Right cardiac atrium (tissue), 5 donors: ENCODE data around the gene VCAN. TPM values are rescaled to one million over a fixed set of nuclear protein-coding genes. Genes with fewer than 3 reads are reported as not detected.

Source experiments
- ATAC-seq, 2 donors: fragments of 200-7000 bp; cut with Tn5 transposase; one replicate each; pipeline versions ENCODE4 v1.8.0 to v1.9.1; 2020; ENCODE audit warnings: moderate library complexity in 2 of 2, mild to moderate bottlenecking in 1 of 2
- DNase-seq, 3 donors: peaks; one replicate each; pipeline ENCODE4 v3.0.0-alpha.2; 2020
- H3K27ac ChIP-seq: one replicate; pipeline ENCODE4 v1.5.1; 2013; ENCODE audit warnings: mild to moderate bottlenecking, low read length, control low read depth, moderate library complexity
- H3K27me3 ChIP-seq: one replicate; pipeline ENCODE4 v1.6.1; 2013; ENCODE audit not compliant: control insufficient read depth, insufficient read depth
- H3K4me1 ChIP-seq: one replicate; pipeline ENCODE4 v1.6.1; 2013; ENCODE audit warnings: low read length; ENCODE audit not compliant: control insufficient read depth, insufficient read depth
- H3K4me3 ChIP-seq: one replicate; pipeline ENCODE4 v1.5.1; 2013; ENCODE audit warnings: low read length, control low read depth
- H3K9me3 ChIP-seq: one replicate; pipeline ENCODE4 v1.6.1; 2013; ENCODE audit warnings: low read length; ENCODE audit not compliant: control insufficient read depth
- WGBS: extraction: QIAGEN DNeasy Blood & Tissue Kit; methylation state at CpG from one replicate; pipeline ENCODE4 v1.1.7; 2013; 5-methylcytosine and 5-hydroxymethylcytosine counted together
- intact Hi-C, 4 donors: fragments of 100-400 bp; cut with DNase I; formaldehyde crosslinking; loops; one replicate each; pipeline versions ENCODE4 v1.11.0 to v1.14.0; 2022 to 2023
- polyA plus RNA-seq: library from polyadenylated mRNA; stranded (reverse); fragments of 200-250 nt; gene quantifications from one replicate; pipeline ENCODE4 v1.2.3, GENCODE V29; 2013
- total RNA-seq, 4 donors: library from RNA; stranded (reverse); fragmentation: NEBNext Ultra II Directional; extraction: Animal tissue kit (Norgen Biotek cat#: 25700); gene quantifications; one replicate each; pipeline ENCODE4 v1.2.1, GENCODE V29; 2021
- donor health status: healthy with polysubstance abuse.
- donor health status: DM: no; HTN: yes; CAD: no.
- donor health status: DM: no; HTN: no; CAD: no.
- donor health status: DM: no; HTN: yes; CAD: no; lungs with severe emphysema.
- donor health status: DM: yes; HTN: yes; CAD: no.

The VCAN gene
- total and polyA plus RNA-seq, 5 donors, result 22.1 to 190 (median 92.0) TPM

DNA sequence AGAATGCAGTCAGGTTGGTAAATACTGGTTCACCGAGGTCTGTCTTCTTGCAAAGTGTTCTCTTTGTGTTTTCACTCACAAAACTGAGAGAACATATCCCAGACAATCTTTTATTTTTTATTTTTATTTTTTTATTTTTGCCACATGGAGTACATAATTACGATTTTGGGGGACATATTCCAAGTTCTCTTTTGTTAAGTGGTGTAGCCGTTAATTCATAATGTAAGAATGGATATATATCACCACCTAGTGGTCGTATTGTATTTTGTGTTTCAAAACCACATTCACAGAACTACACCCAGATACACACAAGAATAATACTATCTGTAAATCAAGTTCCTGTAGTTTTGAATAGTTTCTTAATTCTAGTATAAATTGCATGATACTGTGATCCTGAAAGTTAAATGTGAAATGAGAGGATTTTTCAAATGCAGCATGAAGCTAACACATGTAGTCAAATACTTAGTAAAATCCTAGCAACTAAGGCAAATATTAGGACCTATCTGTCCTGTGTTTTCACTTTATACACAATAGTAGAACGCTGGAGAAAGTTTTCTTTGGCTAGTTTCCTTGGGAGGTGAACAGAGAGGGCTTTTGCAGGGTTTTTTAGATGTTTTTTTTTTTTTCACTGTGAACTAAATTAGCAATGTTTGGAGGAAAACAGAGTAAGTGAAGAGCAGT is 92.7 kb downstream of the VCAN start:
- peak; percentile 56 to 70 for ATAC-seq
- H3K4me1 ChIP-seq, result peaks cover 2% of the 10 kb centered on the region
- H3K27ac ChIP-seq, result no peak overlapping the region
- intact Hi-C loops, result loop anchor here (2.0 to 10.0 kb wide), 5 partner anchors 919 to 1212 kb away; no protein-coding TSS in a partner anchor
- no peaks in the 10 kb centered on the region for H3K27me3 ChIP-seq
- no peak overlapping the region for H3K4me3 ChIP-seq
- no peaks in the 10 kb centered on the region for H3K9me3 ChIP-seq
- no peak for DNase-seq
- WGBS, result 20% methylated on average over 5 of the region's 5 CpGs

GRCh38 chr5:83567741-83568140 is 96.2 kb downstream of the VCAN start:
- intact Hi-C loops, result loop anchor here in 2 of 4 donors (10.0 kb wide), 2 partner anchors 923 to 1213 kb away; no protein-coding TSS in a partner anchor
- ATAC-seq, result no peak
- DNase-seq, result no peak
- Histone ChIP-seq H3K27ac (no peak overlapping the region), H3K9me3 (no peaks in the 10 kb centered on the region), H3K4me1 (no peaks in the 10 kb centered on the region), H3K27me3 (no peaks in the 10 kb centered on the region), H3K4me3 (no peak overlapping the region)
- 53% methylated on average over 2 of the region's 2 CpGs for WGBS

GRCh38 chr5:83568186-83568585 is 96.6 kb downstream of the VCAN start:
- intact Hi-C loops, result loop anchor here in 2 of 4 donors (10.0 kb wide), 2 partner anchors 923 to 1213 kb away; no protein-coding TSS in a partner anchor
- DNase-seq (no peak), ATAC-seq (peak; percentile 54 to 69)
- no peaks in the 10 kb centered on the region for H3K9me3 ChIP-seq
- H3K4me3 ChIP-seq, result no peak overlapping the region
- no peak overlapping the region for H3K27ac ChIP-seq
- WGBS, result 58% methylated on average over 2 of the region's 2 CpGs
- H3K27me3 ChIP-seq, result no peaks in the 10 kb centered on the region
- H3K4me1 ChIP-seq, result no peaks in the 10 kb centered on the region

DNA sequence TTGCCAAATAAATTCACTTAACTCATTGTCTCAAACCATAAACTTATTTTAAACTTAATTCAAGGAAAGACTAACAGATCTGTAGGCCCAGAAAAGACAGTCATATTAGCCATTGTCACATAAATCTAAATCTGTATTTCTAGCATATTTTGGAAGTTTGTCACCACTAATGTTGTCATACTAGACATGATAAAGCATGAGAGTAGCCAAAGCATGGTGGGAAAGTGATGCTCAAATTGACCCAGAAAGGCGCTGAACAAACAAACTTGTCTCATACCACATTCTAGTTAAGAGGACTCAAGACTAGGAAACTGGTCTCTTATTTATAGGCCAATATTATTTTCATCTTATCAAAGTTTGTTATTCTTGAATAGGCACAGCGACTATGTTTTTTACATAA is 99.4 kb downstream of the VCAN start:
- WGBS, result 71% methylated on average over 2 of the region's 2 CpGs
- Histone ChIP-seq H3K9me3 (no peaks in the 10 kb centered on the region), H3K27me3 (no peaks in the 10 kb centered on the region), H3K4me3 (no peak overlapping the region), H3K27ac (no peak overlapping the region), H3K4me1 (no peaks in the 10 kb centered on the region)
- ATAC-seq, result no peak
- intact Hi-C loops, result no loop called here
- no peak for DNase-seq

DNA sequence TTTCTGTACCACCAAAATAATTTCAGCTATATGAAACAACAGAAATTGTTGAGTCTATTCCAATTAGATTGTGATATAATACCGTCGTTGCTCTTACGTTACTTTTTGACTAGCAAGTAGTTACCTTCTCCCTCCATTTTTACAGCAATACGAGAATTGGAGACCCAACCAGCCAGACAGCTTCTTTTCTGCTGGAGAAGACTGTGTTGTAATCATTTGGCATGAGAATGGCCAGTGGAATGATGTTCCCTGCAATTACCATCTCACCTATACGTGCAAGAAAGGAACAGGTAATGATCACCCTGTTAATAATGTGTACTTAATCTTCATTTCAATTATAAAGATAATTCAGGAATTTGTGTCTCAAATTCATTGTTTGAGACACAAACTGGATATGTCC is 100.7 kb downstream of the VCAN start:
- Histone ChIP-seq H3K27ac (no peak overlapping the region), H3K4me3 (no peak overlapping the region), H3K27me3 (no peaks in the 10 kb centered on the region), H3K4me1 (no peaks in the 10 kb centered on the region), H3K9me3 (no peaks in the 10 kb centered on the region)
- no peak for DNase-seq
- no peak for ATAC-seq
- intact Hi-C loops, result no loop called here
- 78% methylated on average over 5 of the region's 5 CpGs for WGBS

DNA sequence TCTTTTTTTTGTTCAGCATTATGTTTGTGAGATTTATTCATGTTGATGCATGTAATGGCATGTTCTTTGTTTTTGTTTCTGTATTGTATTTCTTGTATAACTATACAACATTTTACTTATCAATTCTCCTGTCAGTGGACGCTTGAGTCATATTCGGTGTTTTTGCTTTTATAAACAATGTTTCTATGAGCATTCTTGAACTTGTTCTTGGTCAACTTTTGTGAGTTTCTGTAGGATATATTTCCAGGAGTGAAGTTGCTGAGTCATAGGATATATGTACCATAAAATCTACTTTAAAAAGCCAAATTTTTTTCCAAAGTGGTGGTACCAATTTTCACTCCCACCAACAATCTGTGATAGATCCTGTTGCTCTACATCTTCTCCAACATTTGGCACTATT is 104.8 kb downstream of the VCAN start:
- whole genome bisulfite sequencing, result 85% methylated on average over 2 of the region's 2 CpGs
- no peak for ATAC-seq

DNA sequence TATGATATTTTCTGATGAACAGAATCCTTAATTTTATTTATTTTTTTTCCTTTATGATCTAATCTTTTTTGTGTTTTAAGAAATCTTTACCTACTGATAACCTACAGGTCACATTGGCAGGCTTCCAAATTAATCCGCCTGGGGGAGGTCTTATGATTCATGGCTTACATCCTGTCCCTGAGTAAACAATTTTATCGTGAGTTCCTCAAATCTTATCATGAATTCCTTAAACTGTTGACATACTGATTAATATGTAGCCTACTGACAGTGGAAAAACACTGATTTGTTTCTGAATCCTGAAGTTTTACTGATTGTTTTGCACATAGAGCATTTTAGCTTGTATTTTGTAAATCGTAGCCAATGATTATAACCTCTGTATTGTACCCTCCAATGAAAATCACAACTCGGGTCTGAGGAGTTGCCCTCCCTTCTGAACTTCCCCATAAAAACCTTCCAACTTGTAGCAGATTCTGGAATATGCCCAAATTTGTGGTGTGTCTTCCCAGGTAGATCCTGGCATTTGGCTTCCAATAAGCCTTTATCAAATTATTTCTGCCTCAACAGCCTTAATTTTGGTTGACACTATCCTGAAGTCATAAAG is 105.6 kb downstream of the VCAN start:
- intact Hi-C loops, result no loop called here
- H3K27me3 ChIP-seq, result no peaks in the 10 kb centered on the region
- WGBS, result 29% methylated on average over 4 of the region's 4 CpGs
- no peaks in the 10 kb centered on the region for H3K9me3 ChIP-seq
- no peak overlapping the region for H3K4me3 ChIP-seq
- ATAC-seq (peak; percentile 80 to 92), DNase-seq (peak in 2 of 3 donors; percentile 20 to 65)
- H3K4me1 ChIP-seq, result no peaks in the 10 kb centered on the region
- no peak overlapping the region for H3K27ac ChIP-seq

More for the DNA sequence above, 104.8 kb downstream of the VCAN start:
- Histone ChIP-seq H3K9me3 (no peaks in the 10 kb centered on the region), H3K27me3 (no peaks in the 10 kb centered on the region), H3K4me1 (no peaks in the 10 kb centered on the region), H3K4me3 (no peak overlapping the region), H3K27ac (no peak overlapping the region)
- intact Hi-C loops, result no loop called here
- no peak for DNase-seq

- Histone ChIP-seq H3K4me1 (no peaks in the 10 kb centered on the region), H3K27ac (no peak overlapping the region), H3K4me3 (no peak overlapping the region), H3K27me3 (no peaks in the 10 kb centered on the region), H3K9me3 (no peaks in the 10 kb centered on the region)
- intact Hi-C loops, result no loop called here
- no peak for DNase-seq
- ATAC-seq, result no peak
Measured at GRCh38 chr5:83583859-83584258, 112.3 kb downstream of the VCAN start.

DNA sequence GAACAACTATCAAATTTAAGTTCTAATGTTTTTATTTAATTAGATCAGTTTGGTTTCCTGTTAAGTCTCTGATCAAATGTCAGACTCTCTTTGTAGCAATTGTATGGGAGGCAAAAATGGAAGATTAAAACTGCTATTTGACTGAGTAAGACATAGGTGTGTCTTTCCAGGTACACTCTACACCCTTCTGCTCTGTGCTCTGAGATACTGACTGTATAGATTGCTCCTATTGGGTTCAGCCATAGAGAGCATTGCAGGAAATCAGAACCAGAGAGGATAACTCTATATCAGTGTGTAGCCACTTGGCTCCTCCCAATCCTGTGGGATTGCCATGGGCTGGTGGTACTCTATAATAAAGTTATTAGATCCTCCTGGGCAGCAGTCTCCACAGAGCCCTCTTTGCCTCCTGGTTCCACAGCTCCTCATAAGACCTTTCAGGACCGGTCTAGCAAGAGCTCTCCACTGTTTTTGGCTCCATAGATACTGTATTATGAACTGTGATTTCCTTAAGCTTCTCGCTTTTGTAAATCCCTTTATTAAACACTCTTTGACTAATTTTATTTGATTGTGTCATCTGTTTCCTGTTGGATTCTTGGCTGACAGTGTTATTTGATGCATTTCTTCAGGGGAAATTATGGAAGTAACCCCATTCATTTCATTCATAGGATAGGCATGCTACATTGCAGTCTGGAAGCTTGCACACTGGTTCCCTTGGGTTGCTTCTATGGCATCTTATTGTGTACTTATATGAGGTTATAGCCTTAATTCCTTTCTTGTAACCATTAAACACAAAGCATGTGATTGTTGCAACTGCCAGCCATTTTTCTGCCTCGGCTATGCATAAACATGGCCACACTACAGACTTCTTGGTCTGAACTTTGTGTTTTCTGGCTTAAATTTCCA is 115.6 kb downstream of the VCAN start:
- no peaks in the 10 kb centered on the region for H3K9me3 ChIP-seq
- H3K4me3 ChIP-seq, result no peak overlapping the region
- DNase-seq (no peak), ATAC-seq (peak; percentile 27 to 53)
- no peak overlapping the region for H3K27ac ChIP-seq
- 53% methylated on average over 3 of the region's 3 CpGs for WGBS
- intact Hi-C loops, result no loop called here
- no peaks in the 10 kb centered on the region for H3K27me3 ChIP-seq
- no peaks in the 10 kb centered on the region for H3K4me1 ChIP-seq

- Histone ChIP-seq H3K4me3 (no peak overlapping the region), H3K27me3 (no peaks in the 10 kb centered on the region), H3K27ac (no peak overlapping the region), H3K4me1 (no peaks in the 10 kb centered on the region), H3K9me3 (no peaks in the 10 kb centered on the region)
- ATAC-seq, result no peak
- intact Hi-C loops, result no loop called here
- no peak for DNase-seq
- 84% methylated on average over 1 of the region's 1 CpG for WGBS
Measured at GRCh38 chr5:83589786-83590185, 118.2 kb downstream of the VCAN start.

GRCh38 chr5:83590966-83591365 is 119.4 kb downstream of the VCAN start:
- intact Hi-C loops, result no loop called here
- Histone ChIP-seq H3K27ac (no peak overlapping the region), H3K9me3 (no peaks in the 10 kb centered on the region), H3K4me3 (no peak overlapping the region), H3K27me3 (no peaks in the 10 kb centered on the region), H3K4me1 (no peaks in the 10 kb centered on the region)
- WGBS, result 70% methylated on average over 4 of the region's 4 CpGs
- DNase-seq (no peak), ATAC-seq (no peak)
